Neural cell (in vitro differentiated cells): ENCODE data around the gene PRR33. TPM values are rescaled to one million over a fixed set of nuclear protein-coding genes. Genes with fewer than 3 reads are reported as not detected.
"Not testable (repeated sequence)": the region's sequence is repeated elsewhere in the genome, so short reads cannot be mapped to it uniquely, and the experiment has no call there.

Source experiments
- H2AFZ ChIP-seq: fragments of 200-600, 300-800 bp; sonication (generic), shearing (Covaris generic); 2 replicates; pipeline ENCODE4 v1.6.0; 2014; ENCODE audit warnings: low read depth, mild to moderate bottlenecking, antibody characterized with exemption, low read length, moderate library complexity
- H3F3A ChIP-seq: fragments of 200-600 bp; shearing (Covaris generic); 2 replicates; pipeline ENCODE4 v1.6.1; 2016; ENCODE audit warnings: mild to moderate bottlenecking, moderate library complexity, mixed read lengths, antibody characterized with exemption, low read length; ENCODE audit not compliant: insufficient read depth, poor library complexity, severe bottlenecking
- H3K27ac ChIP-seq: fragments of 200-600, 300-800 bp; sonication (generic), shearing (Covaris generic); 2 replicates; pipeline ENCODE4 v1.5.1; 2014; ENCODE audit warnings: mild to moderate bottlenecking, low read length, moderate library complexity
- H3K27me3 ChIP-seq: fragments of 300-800, 200-600 bp; sonication (generic), shearing (Covaris generic); 2 replicates; pipeline ENCODE4 v1.6.0; 2014; ENCODE audit warnings: mild to moderate bottlenecking, low read depth, low read length, moderate library complexity; ENCODE audit not compliant: insufficient read depth
- H3K36me3 ChIP-seq: fragments of 300-800, 200-600 bp; sonication (generic), shearing (Covaris generic); 2 replicates; pipeline ENCODE4 v1.5.1; 2014; ENCODE audit warnings: mild to moderate bottlenecking, antibody characterized with exemption, low read length, moderate library complexity; ENCODE audit not compliant: insufficient read depth
- H3K4me2 ChIP-seq: fragments of 300-800, 200-600 bp; sonication (generic), shearing (Covaris generic); 2 replicates; pipeline ENCODE4 v1.6.0; 2014; ENCODE audit warnings: mild to moderate bottlenecking, low read length
- H3K4me3 ChIP-seq: fragments of 300-800, 200-600 bp; sonication (generic), shearing (Covaris generic); 2 replicates; pipeline ENCODE4 v1.5.1; 2014; ENCODE audit warnings: mild to moderate bottlenecking, low read length, moderate library complexity
- H3K79me2 ChIP-seq: fragments of 200-600 bp; shearing (Covaris generic); replicated peaks from 2 replicates; pipeline ENCODE4 v1.6.0; 2014; ENCODE audit warnings: mild to moderate bottlenecking, low read length, moderate library complexity; ENCODE audit not compliant: insufficient read depth
- H3K9ac ChIP-seq: fragments of 300-800, 200-600 bp; sonication (generic), shearing (Covaris generic); 2 replicates; pipeline ENCODE4 v1.6.1; 2016; ENCODE audit warnings: mild to moderate bottlenecking, low read length, mixed read lengths
- H3K9me2 ChIP-seq: fragments of 200-600 bp; shearing (Covaris generic); 2 replicates; pipeline ENCODE4 v1.6.1; 2016; ENCODE audit warnings: mild to moderate bottlenecking, low read length, mixed read lengths; ENCODE audit not compliant: insufficient read depth
- H3K9me3 ChIP-seq: fragments of 200-600, 300-800 bp; sonication (generic), shearing (Covaris generic); 2 replicates; pipeline ENCODE4 v1.6.1; 2016; ENCODE audit warnings: mild to moderate bottlenecking, mixed run types, low read length, moderate library complexity, mixed read lengths
- H4K20me1 ChIP-seq: fragments of 200-600 bp; shearing (Covaris generic); 2 replicates; pipeline ENCODE4 v1.6.1; 2016; ENCODE audit warnings: mild to moderate bottlenecking, mixed run types; ENCODE audit not compliant: insufficient read depth
- CTCF ChIP-seq: fragments of 450-650 bp; IDR thresholded peaks from 2 replicates; pipeline ENCODE4 v1.5.1; 2014; ENCODE audit warnings: antibody characterized with exemption, mild to moderate bottlenecking, moderate library complexity; ENCODE audit not compliant: poor library complexity, severe bottlenecking
- EP300 ChIP-seq: fragments of 450-650 bp; conservative IDR thresholded peaks from 2 replicates; pipeline ENCODE4 v1.6.1; 2014; ENCODE audit warnings: antibody characterized with exemption, mild to moderate bottlenecking, moderate library complexity; ENCODE audit not compliant: poor library complexity, severe bottlenecking
- EZH2 ChIP-seq: fragments of 200-600, 300-800 bp; shearing (Covaris generic), sonication (generic); IDR thresholded peaks from 2 replicates; pipeline ENCODE4 v1.6.1; 2014; ENCODE audit warnings: antibody characterized with exemption, low read length, borderline replicate concordance, mild to moderate bottlenecking; ENCODE audit not compliant: insufficient read depth, poor library complexity, severe bottlenecking
- MXI1 ChIP-seq: fragments of 450-650 bp; conservative IDR thresholded peaks from 2 replicates; pipeline ENCODE4 v1.6.1; 2014; ENCODE audit warnings: antibody characterized with exemption, mild to moderate bottlenecking; ENCODE audit not compliant: poor library complexity, severe bottlenecking
- POLR2AphosphoS5 ChIP-seq: IDR thresholded peaks from 2 replicates; pipeline ENCODE4 v1.6.1; 2012
- RAD21 ChIP-seq: fragments of 450-650 bp; conservative IDR thresholded peaks from 2 replicates; pipeline ENCODE4 v1.6.1; 2014; ENCODE audit warnings: antibody characterized with exemption, mild to moderate bottlenecking, moderate library complexity
- REST ChIP-seq: IDR thresholded peaks from 2 replicates; pipeline ENCODE4 v1.6.1; 2012; ENCODE audit warnings: borderline replicate concordance
- SMC3 ChIP-seq: fragments of 450-650 bp; conservative IDR thresholded peaks from 2 replicates; pipeline ENCODE4 v1.6.1; 2014; ENCODE audit warnings: antibody characterized with exemption, mild to moderate bottlenecking, moderate library complexity; ENCODE audit not compliant: poor library complexity
- TAF1 ChIP-seq: IDR thresholded peaks from 2 replicates; pipeline ENCODE4 v1.6.1; 2012; ENCODE audit warnings: low read depth
- polyA plus RNA-seq: library from polyadenylated mRNA; depleted of rRNA; stranded (reverse); fragments of >200 nt; gene quantifications from 2 replicates; pipeline ENCODE4 v1.2.3, GENCODE V29; 2014

Gene PRR33
- polyA plus RNA-seq, 1 donor from 2014 or later, result not detected

GRCh38 chr11:1888347-1888753 is 3.3 kb downstream of the PRR33 start:
- Histone ChIP-seq H3K27me3 (no peaks in the 10 kb centered on the region), H3K4me2 (no peak overlapping the region), H3K36me3 (no peaks in the 10 kb centered on the region), H4K20me1 (no peaks in the 10 kb centered on the region), H3K79me2 (no peaks in the 10 kb centered on the region), H3K4me3 (no peak overlapping the region), H3K9me3 (no peaks in the 10 kb centered on the region), H2AFZ (no peak overlapping the region), H3K9me2 (no peaks in the 10 kb centered on the region), H3K27ac (no peak overlapping the region), H3K9ac (no peak overlapping the region), H3F3A (no peaks in the 10 kb centered on the region)
- no peak for TF ChIP-seq POLR2AphosphoS5

- no peaks in the 10 kb centered on the region for H3K79me2 ChIP-seq
- no peaks in the 10 kb centered on the region for H3K9me2 ChIP-seq
- no peak overlapping the region for H3K4me3 ChIP-seq
- H3K27ac ChIP-seq, result no peak overlapping the region
- H3K9me3 ChIP-seq, result no peaks in the 10 kb centered on the region
- no peak overlapping the region for H2AFZ ChIP-seq
- no peaks in the 10 kb centered on the region for H3F3A ChIP-seq
- TF ChIP-seq EP300, result no peak
- no peak for TF ChIP-seq CTCF
- TF ChIP-seq POLR2AphosphoS5, result no peak
- no peak for TF ChIP-seq MXI1
- H3K36me3 ChIP-seq, result no peaks in the 10 kb centered on the region
- H3K9ac ChIP-seq, result no peak overlapping the region
- no peak overlapping the region for H3K4me2 ChIP-seq
- H4K20me1 ChIP-seq, result no peaks in the 10 kb centered on the region
- H3K27me3 ChIP-seq, result no peaks in the 10 kb centered on the region
Observed at GRCh38 chr11:1887451-1888346, 4.0 kb downstream of the PRR33 start.

DNA sequence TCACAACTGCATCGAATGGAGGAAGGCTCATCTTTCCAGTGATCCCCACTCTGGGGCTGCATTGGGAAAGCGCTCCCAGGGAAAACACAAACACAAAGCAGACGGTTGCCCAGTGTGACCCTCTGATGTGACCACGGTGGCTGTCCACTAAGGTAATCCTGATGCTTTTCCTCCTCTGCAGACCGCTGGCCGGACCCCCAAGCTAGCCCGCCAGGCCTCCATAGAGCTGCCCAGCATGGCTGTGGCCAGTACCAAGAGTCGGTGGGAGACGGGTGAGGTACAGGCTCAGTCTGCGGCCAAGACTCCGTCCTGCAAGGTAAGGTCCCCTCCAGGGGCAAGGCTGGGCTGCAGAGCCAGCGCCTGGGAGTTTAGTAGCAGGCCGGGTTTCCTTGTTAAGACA is 5.1 kb downstream of the PRR33 start:
- not testable (repeated sequence) for H3F3A ChIP-seq, H3K27ac ChIP-seq, H3K9ac ChIP-seq, H3K9me2 ChIP-seq, H3K4me2 ChIP-seq, H3K27me3 ChIP-seq, H3K36me3 ChIP-seq, H2AFZ ChIP-seq, H3K79me2 ChIP-seq, H3K4me3 ChIP-seq, H3K9me3 ChIP-seq, H4K20me1 ChIP-seq

GRCh38 chr11:1884303-1884700 is 7.4 kb downstream of the PRR33 start:
- TF ChIP-seq EP300 (no peak), REST (no peak), SMC3 (no peak), CTCF (no peak), TAF1 (no peak), RAD21 (no peak), MXI1 (no peak), EZH2 (no peak), POLR2AphosphoS5 (no peak)
- H3K9me2 ChIP-seq, result no peaks in the 10 kb centered on the region
- no peak overlapping the region for H3K27ac ChIP-seq
- H3K9ac ChIP-seq, result no peak overlapping the region
- H3K9me3 ChIP-seq, result no peaks in the 10 kb centered on the region
- H2AFZ ChIP-seq, result no peak overlapping the region
- H3K27me3 ChIP-seq, result no peaks in the 10 kb centered on the region
- no peaks in the 10 kb centered on the region for H3K79me2 ChIP-seq
- H4K20me1 ChIP-seq, result no peaks in the 10 kb centered on the region
- H3K36me3 ChIP-seq, result no peaks in the 10 kb centered on the region
- no peak overlapping the region for H3K4me3 ChIP-seq
- no peaks in the 10 kb centered on the region for H3F3A ChIP-seq
- no peak overlapping the region for H3K4me2 ChIP-seq
